Hepatocyte (in vitro differentiated cells): ENCODE measurements around the gene JPH2.

Source experiments
- EZH2 ChIP-seq: fragments of 200-600 bp; sonication (generic); IDR thresholded peaks from 2 replicates; pipeline ENCODE4 v1.6.1; 2016; ENCODE audit warnings: antibody characterized with exemption, mild to moderate bottlenecking, borderline replicate concordance
- EZH2phosphoT487 ChIP-seq: fragments of 200-600 bp; sonication (generic); IDR thresholded peaks from one replicate; pipeline ENCODE4 v1.6.1; 2018; ENCODE audit warnings: antibody characterized with exemption, mild to moderate bottlenecking, low read depth, moderate library complexity; ENCODE audit not compliant: unreplicated experiment, severe bottlenecking
- TF ChIP-seq, protein P1 (sequence below): fragments of 200-600 bp; sonication (generic); IDR thresholded peaks from 2 replicates; pipeline ENCODE4 v1.5.1; 2016; ENCODE audit warnings: antibody characterized with exemption, mild to moderate bottlenecking; ENCODE audit not compliant: poor library complexity

GRCh38 chr20:44151621-44152416 lies 35.2 kb downstream of the JPH2 start:
- TF ChIP-seq, protein P1, sequence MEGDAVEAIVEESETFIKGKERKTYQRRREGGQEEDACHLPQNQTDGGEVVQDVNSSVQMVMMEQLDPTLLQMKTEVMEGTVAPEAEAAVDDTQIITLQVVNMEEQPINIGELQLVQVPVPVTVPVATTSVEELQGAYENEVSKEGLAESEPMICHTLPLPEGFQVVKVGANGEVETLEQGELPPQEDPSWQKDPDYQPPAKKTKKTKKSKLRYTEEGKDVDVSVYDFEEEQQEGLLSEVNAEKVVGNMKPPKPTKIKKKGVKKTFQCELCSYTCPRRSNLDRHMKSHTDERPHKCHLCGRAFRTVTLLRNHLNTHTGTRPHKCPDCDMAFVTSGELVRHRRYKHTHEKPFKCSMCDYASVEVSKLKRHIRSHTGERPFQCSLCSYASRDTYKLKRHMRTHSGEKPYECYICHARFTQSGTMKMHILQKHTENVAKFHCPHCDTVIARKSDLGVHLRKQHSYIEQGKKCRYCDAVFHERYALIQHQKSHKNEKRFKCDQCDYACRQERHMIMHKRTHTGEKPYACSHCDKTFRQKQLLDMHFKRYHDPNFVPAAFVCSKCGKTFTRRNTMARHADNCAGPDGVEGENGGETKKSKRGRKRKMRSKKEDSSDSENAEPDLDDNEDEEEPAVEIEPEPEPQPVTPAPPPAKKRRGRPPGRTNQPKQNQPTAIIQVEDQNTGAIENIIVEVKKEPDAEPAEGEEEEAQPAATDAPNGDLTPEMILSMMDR = no peak
- TF ChIP-seq EZH2 = no peak
- no peak for TF ChIP-seq EZH2phosphoT487
